GM23338 (cell line): ENCODE measurements around the gene TRDMT1. TPM values are rescaled to one million over a fixed set of nuclear protein-coding genes. Genes with fewer than 3 reads are reported as not detected.

Experiments used
- ATAC-seq: fragments of 200-7000 bp; cut with Tn5 transposase; 3 replicates; pipeline ENCODE4 v1.9.1; 2020
- DNase-seq: peaks from one replicate; pipeline ENCODE4 v3.0.0-alpha.2; 2015; ENCODE audit warnings: low spot score
- H2AFZ ChIP-seq: fragments of 200-600 bp; sonication (generic); 2 replicates; pipeline ENCODE4 v1.8.0; 2016; ENCODE audit warnings: antibody characterized with exemption, mild to moderate bottlenecking, moderate library complexity
- H3F3A ChIP-seq: fragments of 200-600 bp; sonication (generic); replicated peaks from 2 replicates; pipeline ENCODE4 v1.8.0; 2017; ENCODE audit warnings: antibody characterized with exemption, mixed run types, low read depth
- H3K27ac ChIP-seq: fragments of 200-600 bp; sonication (generic); 2 replicates; pipeline ENCODE4 v1.6.1; 2016; ENCODE audit warnings: low read depth
- H3K27me3 ChIP-seq: fragments of 200-600 bp; sonication (generic); 2 replicates; pipeline ENCODE4 v1.8.0; 2016; ENCODE audit warnings: mild to moderate bottlenecking, mixed run types, moderate library complexity; ENCODE audit not compliant: insufficient read depth
- H3K36me3 ChIP-seq: fragments of 200-600 bp; sonication (generic); 2 replicates; pipeline ENCODE4 v1.8.0; 2016; ENCODE audit warnings: mild to moderate bottlenecking; ENCODE audit not compliant: insufficient read depth
- H3K4me1 ChIP-seq: fragments of 200-600 bp; sonication (generic); 2 replicates; pipeline ENCODE4 v1.8.0; 2016; ENCODE audit warnings: mild to moderate bottlenecking, moderate library complexity; ENCODE audit not compliant: insufficient read depth
- H3K4me2 ChIP-seq: fragments of 200-600 bp; sonication (generic); 2 replicates; pipeline ENCODE4 v1.7.1; 2017; ENCODE audit warnings: mixed run types
- H3K4me3 ChIP-seq: fragments of 200-600 bp; sonication (generic); 2 replicates; pipeline ENCODE4 v1.6.1; 2016; ENCODE audit warnings: mixed run types
- H3K79me2 ChIP-seq: fragments of 200-600 bp; sonication (generic); replicated peaks from 2 replicates; pipeline ENCODE4 v1.8.0; 2017; ENCODE audit warnings: mild to moderate bottlenecking; ENCODE audit not compliant: insufficient read depth
- H3K9me2 ChIP-seq: fragments of 200-600 bp; sonication (generic); 2 replicates; pipeline ENCODE4 v1.8.0; 2017; ENCODE audit not compliant: insufficient read depth
- H4K20me1 ChIP-seq: fragments of 200-600 bp; sonication (generic); replicated peaks from 2 replicates; pipeline ENCODE4 v1.8.0; 2017; ENCODE audit warnings: mild to moderate bottlenecking; ENCODE audit not compliant: insufficient read depth
- H3K27ac Mint-ChIP-seq: 2 replicates; pipeline ENCODE4 v1.8.0; 2020; ENCODE audit warnings: inconsistent platforms, mild to moderate bottlenecking, moderate library complexity, mixed read lengths
- H3K27me3 Mint-ChIP-seq: 3 replicates; pipeline ENCODE4 v1.8.0; 2022; ENCODE audit warnings: low read depth, mild to moderate bottlenecking, moderate library complexity, mixed read lengths, inconsistent platforms; ENCODE audit not compliant: insufficient read depth, poor library complexity
- H3K36me3 Mint-ChIP-seq: 3 replicates; pipeline ENCODE4 v1.8.0; 2021; ENCODE audit warnings: low read depth, mild to moderate bottlenecking, inconsistent platforms, moderate library complexity, mixed read lengths
- H3K4me1 Mint-ChIP-seq: 3 replicates; pipeline ENCODE4 v1.8.0; 2020; ENCODE audit warnings: mild to moderate bottlenecking, inconsistent platforms, mixed read lengths
- H3K4me3 Mint-ChIP-seq: 3 replicates; pipeline ENCODE4 v1.8.0; 2021; ENCODE audit warnings: moderate library complexity, mild to moderate bottlenecking, inconsistent platforms, mixed read lengths
- H3K9me3 Mint-ChIP-seq: 3 replicates; pipeline ENCODE4 v1.8.0; 2020; ENCODE audit warnings: moderate library complexity, mild to moderate bottlenecking, inconsistent platforms, mixed read lengths
- CREB1 ChIP-seq: fragments of 250-450 bp; sonication (Bioruptor Pico); IDR thresholded peaks from 2 replicates; pipeline ENCODE4 v1.5.0; 2020; ENCODE audit warnings: low read depth, mild to moderate bottlenecking, moderate library complexity
- CTCF ChIP-seq, 2 experiments: fragments of 200-600 bp in 1 of 2; sonication (generic) in 1 of 2; conservative IDR thresholded peaks; 2 replicates each; pipeline versions ENCODE4 v1.5.1 to v1.6.1; 2016 to 2017; ENCODE audit warnings: antibody characterized with exemption in 2 of 2, low read depth in 2 of 2, mild to moderate bottlenecking in 2 of 2, moderate library complexity in 1 of 2
- ETS1 ChIP-seq: IDR thresholded peaks from 2 replicates; pipeline ENCODE4 v1.6.1; 2016; ENCODE audit warnings: antibody characterized with exemption
- EZH2 ChIP-seq: fragments of 200-600 bp; sonication (generic); IDR thresholded peaks from one replicate; pipeline ENCODE4 v1.8.0; 2017; ENCODE audit warnings: antibody characterized with exemption, mild to moderate bottlenecking, low read depth; ENCODE audit not compliant: unreplicated experiment
- EZH2phosphoT487 ChIP-seq: fragments of 200-600 bp; sonication (generic); IDR thresholded peaks from one replicate; pipeline ENCODE4 v1.8.1; 2018; ENCODE audit warnings: antibody characterized with exemption; ENCODE audit not compliant: unreplicated experiment
- JUNB ChIP-seq: IDR thresholded peaks from one replicate; pipeline ENCODE4 v1.6.1; 2016; ENCODE audit warnings: antibody characterized with exemption; ENCODE audit not compliant: unreplicated experiment
- NANOG ChIP-seq: IDR thresholded peaks from 2 replicates; pipeline ENCODE4 v1.6.1; 2016; ENCODE audit warnings: antibody characterized with exemption, borderline replicate concordance
- POLR2AphosphoS5 ChIP-seq: IDR thresholded peaks from 2 replicates; pipeline ENCODE4 v1.6.1; 2016; ENCODE audit warnings: antibody characterized with exemption, low read depth
- REST ChIP-seq: IDR thresholded peaks from one replicate; pipeline ENCODE4 v1.6.1; 2018; ENCODE audit warnings: antibody characterized with exemption; ENCODE audit not compliant: unreplicated experiment
- STAT1 ChIP-seq: IDR thresholded peaks from one replicate; pipeline ENCODE4 v1.6.1; 2016; ENCODE audit warnings: antibody characterized with exemption; ENCODE audit not compliant: unreplicated experiment
- ZNF114 ChIP-seq: fragments of 250-450 bp; sonication (Bioruptor Pico); IDR thresholded peaks from 2 replicates; pipeline ENCODE4 v1.5.0; 2020; ENCODE audit warnings: mild to moderate bottlenecking, moderate library complexity
- ZNF331 ChIP-seq: fragments of 250-450 bp; sonication (Bioruptor Pico); IDR thresholded peaks from 2 replicates; pipeline ENCODE4 v1.5.0; 2020; ENCODE audit warnings: low read depth, mild to moderate bottlenecking, moderate library complexity
- ZNF462 ChIP-seq: fragments of 250-450 bp; sonication (Bioruptor Pico); IDR thresholded peaks from 2 replicates; pipeline ENCODE4 v1.5.0; 2020; ENCODE audit warnings: mild to moderate bottlenecking, moderate library complexity
- polyA plus RNA-seq: library from polyadenylated mRNA; unstranded; fragments of >200 nt; fragmentation: Nextera tagmentation; extraction: Ambion mirVana; gene quantifications from 2 replicates; pipeline ENCODE4 v1.2.1, GENCODE V29; 2016
- total RNA-seq: library from RNA; depleted of rRNA; stranded (reverse); fragments of >200 nt; shearing (Covaris generic); gene quantifications from 2 replicates; pipeline ENCODE4 v1.2.3, GENCODE V29; 2014

TRDMT1 gene
- total and polyA plus RNA-seq, 2 experiments from 2014 or later = 16.0 to 37.7 TPM

GRCh38 chr10:17155826-17156225 is 45.6 kb downstream of the TRDMT1 start:
- Mint-ChIP-seq H3K27ac (no peak overlapping the region), H3K36me3 (no peaks in the 10 kb centered on the region), H3K27me3 (no peaks in the 10 kb centered on the region), H3K4me1 (no peaks in the 10 kb centered on the region), H3K9me3 (no peaks in the 10 kb centered on the region), H3K4me3 (no peak overlapping the region)
- Histone ChIP-seq H3K27ac (no peak overlapping the region), H4K20me1 (no peaks in the 10 kb centered on the region), H3K27me3 (no peaks in the 10 kb centered on the region), H3K9me2 (no peaks in the 10 kb centered on the region), H3K79me2 (no peaks in the 10 kb centered on the region), H3K4me1 (no peaks in the 10 kb centered on the region), H3K4me2 (no peak overlapping the region), H3K36me3 (no peaks in the 10 kb centered on the region), H2AFZ (no peak overlapping the region), H3F3A (no peaks in the 10 kb centered on the region), H3K4me3 (no peak overlapping the region)
- TF ChIP-seq NANOG (no peak), EZH2phosphoT487 (no peak), EZH2 (no peak), CREB1 (CRISPR knock-in tag) (no peak), ETS1 (no peak), POLR2AphosphoS5 (no peak), ZNF462 (no peak), REST (no peak), CTCF (conservative IDR thresholded peaks at IDR 0.05; ENCODE audit: low read depth in 2 of 2) (no peak), JUNB (no peak), ZNF331 (CRISPR knock-in tag) (no peak), STAT1 (no peak), ZNF114 (CRISPR knock-in tag) (no peak)
- no peak for ATAC-seq
- DNase-seq = no peak
